B cell (primary cell): ENCODE data around the gene XIRP2. TPM values are rescaled to one million over a fixed set of nuclear protein-coding genes. Genes with fewer than 3 reads are reported as not detected.

Experiments used
- ATAC-seq: fragments of 200-7000 bp; cut with Tn5 transposase; one replicate; pipeline ENCODE4 v1.10.0; 2021; ENCODE audit warnings: low read depth, mild to moderate bottlenecking, moderate number of reproducible peaks, moderate library complexity
- CTCF ChIA-PET: fragments of 350-600 bp; sonication (Branson Sonifier 250); formaldehyde crosslinking; loops from one replicate; lab custom pipeline; 2021; ENCODE audit warnings: antibody characterized with exemption, inconsistent platforms; lab: Charles Lee
- POLR2A ChIA-PET: fragments of 350-600 bp; sonication (Branson Sonifier 250); formaldehyde crosslinking; loops from one replicate; lab custom pipeline; 2021; ENCODE audit warnings: antibody characterized with exemption; lab: Charles Lee
- DNase-seq: peaks from one replicate; pipeline ENCODE4 v3.0.0; 2013
- H2AFZ ChIP-seq: 2 replicates; pipeline ENCODE4 v1.6.1; 2012; ENCODE audit warnings: mild to moderate bottlenecking, low read depth, low read length; ENCODE audit not compliant: insufficient read depth, poor library complexity, severe bottlenecking
- H3K27ac ChIP-seq, 2 donors: 1 replicate in 1 of 2; 2 replicates in 1 of 2; pipeline ENCODE4 v1.5.1; 2012 to 2013; ENCODE audit warnings: low read length in 2 of 2, mild to moderate bottlenecking in 2 of 2, moderate library complexity in 1 of 2
- H3K27me3 ChIP-seq, 4 experiments: fragments of 200-600 bp in 1 of 4; sonication (generic) in 1 of 4; replicated peaks in 1 of 4; 1 replicate in 2 of 4; 2 replicates in 2 of 4; pipeline versions ENCODE4 v1.6.1 to v1.7.0; 2013 to 2016; ENCODE audit warnings: low read length in 3 of 4, mild to moderate bottlenecking in 2 of 4, mixed read lengths in 1 of 4, moderate library complexity in 1 of 4; ENCODE audit not compliant: insufficient read depth in 4 of 4, control insufficient read depth in 3 of 4; ENCODE audit errors: control extremely low read depth in 1 of 4
- H3K36me3 ChIP-seq, 2 experiments: replicated peaks in 1 of 2; 1 replicate in 1 of 2; 2 replicates in 1 of 2; pipeline versions ENCODE4 v1.6.1 to v1.7.1; 2013; ENCODE audit warnings: low read length in 1 of 2; ENCODE audit not compliant: insufficient read depth in 2 of 2, control insufficient read depth in 1 of 2; ENCODE audit errors: control extremely low read depth in 1 of 2, extremely low read depth in 1 of 2
- H3K4me1 ChIP-seq, 2 donors: fragments of 200-600 bp in 1 of 2; sonication (generic) in 1 of 2; 1 replicate in 1 of 2; 2 replicates in 1 of 2; pipeline versions ENCODE4 v1.5.1 to v1.6.1; 2013 to 2017; ENCODE audit warnings: low read length in 2 of 2; ENCODE audit not compliant: control insufficient read depth in 2 of 2, insufficient read depth in 2 of 2
- H3K4me2 ChIP-seq: replicated peaks from 2 replicates; pipeline ENCODE3; 2012; ENCODE audit warnings: mild to moderate bottlenecking, low read depth, low read length; ENCODE audit not compliant: poor library complexity, severe bottlenecking
- H3K4me3 ChIP-seq, 5 experiments: fragments of 200-600 bp in 1 of 5; sonication (generic) in 1 of 5; 1 replicate in 3 of 5; 2 replicates in 2 of 5; pipeline versions ENCODE4 v1.5.1 to v1.7.0; 2011 to 2016; ENCODE audit warnings: low read length in 4 of 5, mild to moderate bottlenecking in 4 of 5, low read depth in 2 of 5, control low read depth in 1 of 5, moderate library complexity in 1 of 5; ENCODE audit not compliant: insufficient read depth in 1 of 5; ENCODE audit errors: control extremely low read depth in 1 of 5, extremely low read depth in 1 of 5
- H3K79me2 ChIP-seq: fragments of 200-600 bp; sonication (generic); one replicate; pipeline ENCODE4 v1.6.0; 2016; ENCODE audit warnings: low read length; ENCODE audit not compliant: control insufficient read depth, insufficient read depth
- H3K9ac ChIP-seq: fragments of 200-600 bp; sonication (generic); 2 replicates; pipeline ENCODE4 v1.6.1; 2017; ENCODE audit warnings: mild to moderate bottlenecking, low read length, moderate library complexity
- H3K9me3 ChIP-seq, 3 donors: one replicate each; pipeline versions ENCODE4 v1.6.1 to v1.7.1; 2013; ENCODE audit warnings: low read length in 2 of 3; ENCODE audit not compliant: control insufficient read depth in 2 of 3, insufficient read depth in 1 of 3; ENCODE audit errors: control extremely low read depth in 1 of 3
- H4K20me1 ChIP-seq: 2 replicates; pipeline ENCODE4 v1.6.0; 2012; ENCODE audit warnings: mild to moderate bottlenecking, low read length; ENCODE audit not compliant: insufficient read depth, control insufficient read depth, poor library complexity, severe bottlenecking
- H3K27ac Mint-ChIP-seq: one replicate; pipeline ENCODE4 v1.8.0; 2021; ENCODE audit warnings: mixed read lengths
- H3K27me3 Mint-ChIP-seq: one replicate; pipeline ENCODE4 v1.8.0; 2021; ENCODE audit warnings: mixed read lengths
- H3K4me1 Mint-ChIP-seq: one replicate; pipeline ENCODE4 v1.8.0; 2021; ENCODE audit warnings: mixed read lengths
- H3K4me3 Mint-ChIP-seq: one replicate; pipeline ENCODE4 v1.8.0; 2021; ENCODE audit warnings: mixed read lengths
- H3K9me3 Mint-ChIP-seq: one replicate; pipeline ENCODE4 v1.8.0; 2022; ENCODE audit warnings: mixed read lengths; ENCODE audit not compliant: insufficient read depth
- EZH2 ChIP-seq: IDR thresholded peaks from 2 replicates; pipeline ENCODE4 v1.6.1; 2012; ENCODE audit warnings: borderline replicate concordance, low read depth, mild to moderate bottlenecking, moderate library complexity, low read length; ENCODE audit not compliant: insufficient read depth, poor library complexity, severe bottlenecking
- WGBS: methylation state at CpG from one replicate; pipeline ENCODE4 v1.1.5; 2013; ENCODE audit warnings: missing lambda C conversion rate; ENCODE audit not compliant: insufficient coverage; 5-methylcytosine and 5-hydroxymethylcytosine counted together
- intact Hi-C: fragments of 100-400 bp; cut with micrococcal nuclease; formaldehyde crosslinking; loops from one replicate; pipeline ENCODE4 v1.10.0; 2022
- polyA plus RNA-seq: library from polyadenylated mRNA; depleted of rRNA; stranded (reverse); fragments of >200 nt; gene quantifications from 2 replicates; pipeline ENCODE4 v1.2.3, GENCODE V29; 2012
- total RNA-seq, 2 donors: library from RNA; stranded (reverse); fragments of 120-200 nt in 1 of 2; gene quantifications; 1 replicate in 1 of 2; 2 replicates in 1 of 2; pipeline versions ENCODE4 v1.2.3 to v1.2.4, GENCODE V29; 2013 to 2022
- TF ChIP-seq, protein P1 (sequence below): fragments of 200-600 bp; IDR thresholded peaks from one replicate; pipeline ENCODE4 v1.8.0; 2022; ENCODE audit warnings: antibody characterized with exemption, mild to moderate bottlenecking

The XIRP2 gene
- total and polyA plus RNA-seq, 2 donors (not counting 1 experiment from before 2014, with no cell fraction given), result not detected

GRCh38 chr2:167183931-167184330 lies 295.7 kb downstream of the XIRP2 start:
- intact Hi-C loops, result no loop called here
- H3K4me2 ChIP-seq, result no peak overlapping the region
- H3K27ac Mint-ChIP-seq, result no peak overlapping the region
- H3K4me1 ChIP-seq, result no peaks in the 10 kb centered on the region
- H3K27me3 Mint-ChIP-seq, result no peaks in the 10 kb centered on the region
- H3K9me3 ChIP-seq, result no peaks in the 10 kb centered on the region
- H4K20me1 ChIP-seq, result no peaks in the 10 kb centered on the region
- H3K4me3 Mint-ChIP-seq, result no peak overlapping the region
- DNase-seq, result no peak
- no CpG with 5 or more reads among the region's 3 CpGs for WGBS
- H3K4me1 Mint-ChIP-seq, result no peaks in the 10 kb centered on the region
- H3K9me3 Mint-ChIP-seq, result no peaks in the 10 kb centered on the region
- H3K36me3 ChIP-seq, result no peaks in the 10 kb centered on the region
- POLR2A ChIA-PET, result no interaction called here
- CTCF ChIA-PET, result no interaction called here
- no peaks in the 10 kb centered on the region for H3K27me3 ChIP-seq
- TF ChIP-seq, protein P1, sequence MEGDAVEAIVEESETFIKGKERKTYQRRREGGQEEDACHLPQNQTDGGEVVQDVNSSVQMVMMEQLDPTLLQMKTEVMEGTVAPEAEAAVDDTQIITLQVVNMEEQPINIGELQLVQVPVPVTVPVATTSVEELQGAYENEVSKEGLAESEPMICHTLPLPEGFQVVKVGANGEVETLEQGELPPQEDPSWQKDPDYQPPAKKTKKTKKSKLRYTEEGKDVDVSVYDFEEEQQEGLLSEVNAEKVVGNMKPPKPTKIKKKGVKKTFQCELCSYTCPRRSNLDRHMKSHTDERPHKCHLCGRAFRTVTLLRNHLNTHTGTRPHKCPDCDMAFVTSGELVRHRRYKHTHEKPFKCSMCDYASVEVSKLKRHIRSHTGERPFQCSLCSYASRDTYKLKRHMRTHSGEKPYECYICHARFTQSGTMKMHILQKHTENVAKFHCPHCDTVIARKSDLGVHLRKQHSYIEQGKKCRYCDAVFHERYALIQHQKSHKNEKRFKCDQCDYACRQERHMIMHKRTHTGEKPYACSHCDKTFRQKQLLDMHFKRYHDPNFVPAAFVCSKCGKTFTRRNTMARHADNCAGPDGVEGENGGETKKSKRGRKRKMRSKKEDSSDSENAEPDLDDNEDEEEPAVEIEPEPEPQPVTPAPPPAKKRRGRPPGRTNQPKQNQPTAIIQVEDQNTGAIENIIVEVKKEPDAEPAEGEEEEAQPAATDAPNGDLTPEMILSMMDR, result no peak
- TF ChIP-seq EZH2, result no peak
- no peak overlapping the region for H3K9ac ChIP-seq
- H3K79me2 ChIP-seq, result no peaks in the 10 kb centered on the region
- no peak overlapping the region for H3K27ac ChIP-seq
- no peak for ATAC-seq
- no peak overlapping the region for H2AFZ ChIP-seq
- no peak overlapping the region for H3K4me3 ChIP-seq

DNA sequence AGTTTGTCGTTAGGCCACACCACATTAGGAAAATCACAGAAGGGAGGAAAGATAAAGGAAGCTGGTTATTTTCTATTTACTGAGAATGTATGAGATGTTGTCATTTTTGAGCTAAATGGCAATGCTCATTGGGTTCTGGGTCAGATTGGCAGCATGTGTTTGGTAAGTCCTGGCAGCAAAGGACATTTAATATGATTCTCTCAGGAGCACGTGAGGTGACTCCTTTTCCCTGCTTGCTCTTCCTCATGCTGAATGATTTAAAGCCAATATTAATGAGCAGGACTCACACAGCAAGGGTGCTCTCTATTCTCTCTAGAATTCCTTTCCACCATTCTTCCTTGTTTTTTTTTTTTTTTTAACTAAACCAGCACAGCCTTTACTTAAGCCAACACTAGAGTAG lies 298.2 kb downstream of the XIRP2 start:
- Histone ChIP-seq H2AFZ (no peak overlapping the region), H3K4me1 (no peaks in the 10 kb centered on the region), H3K9me3 (no peaks in the 10 kb centered on the region), H3K4me3 (no peak overlapping the region), H3K4me2 (no peak overlapping the region), H4K20me1 (no peaks in the 10 kb centered on the region), H3K36me3 (no peaks in the 10 kb centered on the region), H3K27me3 (no peaks in the 10 kb centered on the region), H3K79me2 (no peaks in the 10 kb centered on the region), H3K27ac (no peak overlapping the region), H3K9ac (no peak overlapping the region)
- TF ChIP-seq, protein P1, result no peak
- H3K9me3 Mint-ChIP-seq, result no peaks in the 10 kb centered on the region
- 86% methylated on average over 2 of the region's 2 CpGs for WGBS
- ChIA-PET CTCF (interaction anchor here (1.5 kb wide), 1 partner anchor 11 kb away, joined by 4 read pairs; no protein-coding TSS in a partner anchor), POLR2A (no interaction called here)
- no peak overlapping the region for H3K27ac Mint-ChIP-seq
- intact Hi-C loops, result no loop called here
- H3K4me3 Mint-ChIP-seq, result no peak overlapping the region
- H3K4me1 Mint-ChIP-seq, result no peaks in the 10 kb centered on the region
- ATAC-seq, result no peak
- DNase-seq, result no peak
- H3K27me3 Mint-ChIP-seq, result no peaks in the 10 kb centered on the region
